ENCODE results near the gene TLR7.

- TF ChIP-seq CTCF (IDR thresholded peaks at IDR 0.05) (no peak), POLR2A (IDR thresholded peaks at IDR 0.05) (no peak)
These were observed 25.1 kb downstream of the TLR7 start for GRCh38 chrX:12891915-12892506.
